HepG2 (cell line): Measurements from ENCODE around the gene GRB2. TPM values are rescaled to one million over a fixed set of nuclear protein-coding genes. Genes with fewer than 3 reads are reported as not detected.

Experiments used
- CEBPB ChIP-seq: IDR thresholded peaks from 2 replicates; pipeline ENCODE4 v1.6.1; 2011; ENCODE audit warnings: low read depth, low read length, improper control_type of control experiment, borderline replicate concordance
- DRAP1 ChIP-seq: IDR thresholded peaks from 2 replicates; pipeline ENCODE4 v1.6.1; 2016; ENCODE audit warnings: missing genetic modification reagents, missing compliant biosample characterization
- HIC2 ChIP-seq: sonication (generic); formaldehyde crosslinking; IDR thresholded peaks from 2 replicates; pipeline ENCODE4 v1.9.0; 2022; ENCODE audit warnings: low read depth, missing genetic modification reagents
- MLX ChIP-seq: IDR thresholded peaks from 2 replicates; pipeline ENCODE4 v1.6.1; 2016
- ZNF124 ChIP-seq: sonication (generic); formaldehyde crosslinking; IDR thresholded peaks from 2 replicates; pipeline ENCODE4 v1.4.0; 2020; ENCODE audit warnings: missing genetic modification reagents
- ZNF431 ChIP-seq: sonication (generic); formaldehyde crosslinking; IDR thresholded peaks from 2 replicates; pipeline ENCODE4 v1.9.0; 2022; ENCODE audit warnings: missing genetic modification reagents, low read depth, mild to moderate bottlenecking, borderline replicate concordance
- polyA plus RNA-seq, 8 experiments: library from polyadenylated mRNA; depleted of rRNA in 3 of 8; stranded (reverse) in 7 of 8; unstranded in 1 of 8; fragments of >200 nt; fragmentation: Illumina TruSeq in 4 of 8; extraction: Trizol in 4 of 8; gene quantifications; 2 replicates each; pipeline versions ENCODE4 v1.2.1 to v1.2.3, GENCODE V29; 2011 to 2016; ENCODE audit warnings: low read depth in 4 of 8, missing spikeins in 1 of 8, mixed read lengths in 1 of 8; ENCODE audit not compliant: insufficient read depth in 1 of 8
- total RNA-seq, 5 experiments: library from RNA; depleted of rRNA; stranded (reverse); fragments of >200 nt; fragmentation: Illumina TruSeq; extraction: Trizol; gene quantifications; 2 replicates each; pipeline ENCODE4 v1.2.3, GENCODE V29; 2016; ENCODE audit warnings: low read depth in 1 of 5
- TF ChIP-seq, protein P1 (sequence below): sonication (generic); formaldehyde crosslinking; IDR thresholded peaks from 2 replicates; pipeline ENCODE4 v1.9.0; 2021; ENCODE audit warnings: mild to moderate bottlenecking, missing genetic modification reagents

Gene GRB2
- total and polyA plus RNA-seq, 2 of the 13 experiments (the other 11 are each of a cell fraction or from before 2014, with no cell fraction given): 84.6 to 92.3 TPM

- TF ChIP-seq, protein P1, sequence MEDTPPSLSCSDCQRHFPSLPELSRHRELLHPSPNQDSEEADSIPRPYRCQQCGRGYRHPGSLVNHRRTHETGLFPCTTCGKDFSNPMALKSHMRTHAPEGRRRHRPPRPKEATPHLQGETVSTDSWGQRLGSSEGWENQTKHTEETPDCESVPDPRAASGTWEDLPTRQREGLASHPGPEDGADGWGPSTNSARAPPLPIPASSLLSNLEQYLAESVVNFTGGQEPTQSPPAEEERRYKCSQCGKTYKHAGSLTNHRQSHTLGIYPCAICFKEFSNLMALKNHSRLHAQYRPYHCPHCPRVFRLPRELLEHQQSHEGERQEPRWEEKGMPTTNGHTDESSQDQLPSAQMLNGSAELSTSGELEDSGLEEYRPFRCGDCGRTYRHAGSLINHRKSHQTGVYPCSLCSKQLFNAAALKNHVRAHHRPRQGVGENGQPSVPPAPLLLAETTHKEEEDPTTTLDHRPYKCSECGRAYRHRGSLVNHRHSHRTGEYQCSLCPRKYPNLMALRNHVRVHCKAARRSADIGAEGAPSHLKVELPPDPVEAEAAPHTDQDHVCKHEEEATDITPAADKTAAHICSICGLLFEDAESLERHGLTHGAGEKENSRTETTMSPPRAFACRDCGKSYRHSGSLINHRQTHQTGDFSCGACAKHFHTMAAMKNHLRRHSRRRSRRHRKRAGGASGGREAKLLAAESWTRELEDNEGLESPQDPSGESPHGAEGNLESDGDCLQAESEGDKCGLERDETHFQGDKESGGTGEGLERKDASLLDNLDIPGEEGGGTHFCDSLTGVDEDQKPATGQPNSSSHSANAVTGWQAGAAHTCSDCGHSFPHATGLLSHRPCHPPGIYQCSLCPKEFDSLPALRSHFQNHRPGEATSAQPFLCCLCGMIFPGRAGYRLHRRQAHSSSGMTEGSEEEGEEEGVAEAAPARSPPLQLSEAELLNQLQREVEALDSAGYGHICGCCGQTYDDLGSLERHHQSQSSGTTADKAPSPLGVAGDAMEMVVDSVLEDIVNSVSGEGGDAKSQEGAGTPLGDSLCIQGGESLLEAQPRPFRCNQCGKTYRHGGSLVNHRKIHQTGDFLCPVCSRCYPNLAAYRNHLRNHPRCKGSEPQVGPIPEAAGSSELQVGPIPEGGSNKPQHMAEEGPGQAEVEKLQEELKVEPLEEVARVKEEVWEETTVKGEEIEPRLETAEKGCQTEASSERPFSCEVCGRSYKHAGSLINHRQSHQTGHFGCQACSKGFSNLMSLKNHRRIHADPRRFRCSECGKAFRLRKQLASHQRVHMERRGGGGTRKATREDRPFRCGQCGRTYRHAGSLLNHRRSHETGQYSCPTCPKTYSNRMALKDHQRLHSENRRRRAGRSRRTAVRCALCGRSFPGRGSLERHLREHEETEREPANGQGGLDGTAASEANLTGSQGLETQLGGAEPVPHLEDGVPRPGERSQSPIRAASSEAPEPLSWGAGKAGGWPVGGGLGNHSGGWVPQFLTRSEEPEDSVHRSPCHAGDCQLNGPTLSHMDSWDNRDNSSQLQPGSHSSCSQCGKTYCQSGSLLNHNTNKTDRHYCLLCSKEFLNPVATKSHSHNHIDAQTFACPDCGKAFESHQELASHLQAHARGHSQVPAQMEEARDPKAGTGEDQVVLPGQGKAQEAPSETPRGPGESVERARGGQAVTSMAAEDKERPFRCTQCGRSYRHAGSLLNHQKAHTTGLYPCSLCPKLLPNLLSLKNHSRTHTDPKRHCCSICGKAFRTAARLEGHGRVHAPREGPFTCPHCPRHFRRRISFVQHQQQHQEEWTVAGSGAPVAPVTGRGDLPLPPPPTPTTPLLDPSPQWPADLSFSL (CRISPR knock-in tag): no peak
- no peak for TF ChIP-seq CEBPB
- TF ChIP-seq ZNF431 (CRISPR knock-in tag): no peak
- no peak for TF ChIP-seq ZNF124
- no peak for TF ChIP-seq DRAP1 (CRISPR knock-in tag)
- no peak for TF ChIP-seq HIC2 (CRISPR knock-in tag)
- no peak for TF ChIP-seq MLX (CRISPR knock-in tag)
- TF ChIP-seq, all 625 proteins: peak for 3
These were observed 54.8 kb downstream of the GRB2 start (continued) for GRCh38 chr17:75350706-75351105.
